Measurements from ENCODE around the gene IDI1.

IDI1 gene

GRCh38 chr10:994836-995558 is 53.9 kb downstream of the IDI1 start:
- DNase-seq (ENCODE audit: low spot score), result no peak

GRCh38 chr10:992871-993270 is 56.0 kb downstream of the IDI1 start:
- no peak for DNase-seq (ENCODE audit: low spot score)

GRCh38 chr10:992467-992866 is 56.5 kb downstream of the IDI1 start:
- no peak for DNase-seq (ENCODE audit: low spot score)

DNA sequence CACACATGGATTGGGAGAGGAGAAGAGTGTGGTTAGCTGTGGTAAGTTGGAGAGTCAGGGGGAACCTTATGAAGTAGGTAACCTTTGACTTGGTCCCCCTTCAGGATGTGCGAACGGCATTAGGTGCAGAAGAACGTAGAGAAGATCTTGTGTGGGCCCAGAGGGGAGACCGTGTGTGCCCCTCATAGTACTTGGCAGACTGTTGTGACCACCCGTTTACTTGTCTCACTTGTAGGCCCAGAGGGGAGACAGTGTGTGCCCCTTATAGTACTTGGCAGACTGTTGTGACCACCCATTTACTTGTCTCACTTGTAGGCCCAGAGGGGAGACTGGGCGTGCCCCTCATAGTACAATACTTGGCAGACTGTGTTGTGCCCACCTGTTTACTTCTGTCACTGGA is 58.1 kb downstream of the IDI1 start:
- DNase-seq (ENCODE audit: low spot score), result no peak
